ENCODE measurements around the gene CNGA3. TPM values are rescaled to one million over a fixed set of nuclear protein-coding genes. Genes with fewer than 3 reads are reported as not detected.

Gene CNGA3
- total and polyA plus RNA-seq, 10 of the 15 experiments (the other 5 are each of a cell fraction or from before 2014, with no cell fraction given) = not detected

GRCh38 chr2:98433363-98433964, 87.2 kb downstream of the CNGA3 start:
- WGBS (ENCODE audit: insufficient coverage, insufficient replicate concordance, low lambda C conversion rate, missing lambda C conversion rate) = 4% methylated on average over 2 of the region's 2 CpGs
- ChIA-PET SMC1A (ENCODE audit: uncharacterized antibody, unreplicated experiment) (interaction anchor here (0.6 to 1.1 kb wide), 3 partner anchors 13 to 274 kb away, joined by 3 to 4 read pairs (median 3); no protein-coding TSS in a partner anchor), CTCF (interaction anchor here (0.9 kb wide), 1 partner anchor 136 kb away, joined by 3 read pairs; no protein-coding TSS in a partner anchor), RAD21 (ENCODE audit: unreplicated experiment) (interaction anchor here (1.1 kb wide), 1 partner anchor 32 kb away, joined by 3 read pairs; no protein-coding TSS in a partner anchor), POLR2A (no interaction called here)
- H3K4me3 ChIP-seq = no peak overlapping the region
- H3K9ac ChIP-seq (ENCODE audit: control insufficient read depth, insufficient read depth, low read length) = no peak overlapping the region
- no peak for DNase-seq (ENCODE audit: low read depth, low spot score)
- peaks cover 7% of the 10 kb centered on the region for H3K4me1 ChIP-seq (ENCODE audit: control insufficient read depth, insufficient read depth, low read length)
- no peak for FAIRE-seq
- H3K79me2 ChIP-seq (ENCODE audit: control insufficient read depth, insufficient read depth, low read length) = no peaks in the 10 kb centered on the region
- in situ Hi-C loops (cut with MboI) = no loop called here
- no peak overlapping the region for H3K27ac ChIP-seq (ENCODE audit: control insufficient read depth, insufficient read depth)
- no peak overlapping the region for H2AFZ ChIP-seq (ENCODE audit: control insufficient read depth, low read depth, low read length)
- no peaks in the 10 kb centered on the region for H3K36me3 ChIP-seq (ENCODE audit: control insufficient read depth in 2 of 2, insufficient read depth in 2 of 2, low read length in 1 of 2)
- H3K27me3 ChIP-seq (replicated peaks in 1 of 2; ENCODE audit: control insufficient read depth in 2 of 2, insufficient read depth in 2 of 2, low read length in 1 of 2) = no peaks in the 10 kb centered on the region
- intact Hi-C loops (cut with micrococcal nuclease; ENCODE audit: unreplicated experiment) = no loop called here
- no TSS peak for BruUV-seq (replicated peaks)
- H4K20me1 ChIP-seq (ENCODE audit: control insufficient read depth, insufficient read depth) = no peaks in the 10 kb centered on the region
- H3K9me3 ChIP-seq (replicated peaks; ENCODE audit: control insufficient read depth, insufficient read depth, low read length) = peaks cover 5% of the 10 kb centered on the region; the same call in 2 of the 3 replicates
- ATAC-seq = no peak
- H3K4me2 ChIP-seq (ENCODE audit: control insufficient read depth, insufficient read depth) = no peak overlapping the region
- TF ChIP-seq E2F8 (IDR thresholded peaks at IDR 0.05; ENCODE audit: low read depth, partially characterized antibody) (no peak), FOXK2 (IDR thresholded peaks at IDR 0.05) (no peak), SRF (IDR thresholded peaks at IDR 0.05; ENCODE audit: low read depth in 2 of 2, low read length in 2 of 2) (no peak), IRF3 (IDR thresholded peaks at IDR 0.05) (no peak), EED (IDR thresholded peaks at IDR 0.05; ENCODE audit: low read depth) (no peak), MEF2A (IDR thresholded peaks at IDR 0.05; ENCODE audit: insufficient read depth, low read depth, low read length) (no peak), ZBTB40 (IDR thresholded peaks at IDR 0.05; ENCODE audit: borderline replicate concordance) (no peak), NFIC (IDR thresholded peaks at IDR 0.05; ENCODE audit: low read depth, low read length) (no peak), BCL11A (IDR thresholded peaks at IDR 0.05; ENCODE audit: low read depth, low read length) (no peak), MLLT1 (IDR thresholded peaks at IDR 0.05) (no peak), ETV6 (conservative IDR thresholded peaks at IDR 0.05 in 1 of 2, IDR thresholded peaks at IDR 0.05 in 1 of 2; ENCODE audit: borderline replicate concordance in 1 of 2, low read depth in 1 of 2) (no peak)
